Astrocyte (in vitro differentiated cells and primary cell): ENCODE measurements around the gene MYO9A.

Source experiments
- CTCF ChIP-seq: IDR thresholded peaks from 2 replicates; pipeline ENCODE4 v1.5.1; 2011; ENCODE audit warnings: low read depth, mild to moderate bottlenecking, inconsistent platforms, low read length, moderate library complexity; ENCODE audit not compliant: insufficient read depth
- EZH2 ChIP-seq: IDR thresholded peaks from 2 replicates; pipeline ENCODE4 v1.6.1; 2012; ENCODE audit warnings: mild to moderate bottlenecking, low read length, inconsistent platforms; ENCODE audit not compliant: insufficient read depth

- TF ChIP-seq CTCF (no peak), EZH2 (no peak)
Measured at GRCh38 chr15:71813723-71814470, 304.1 kb downstream of the MYO9A start.
